GM21447 (cell line): ENCODE results near the gene GGNBP2.
"Not testable (repeated sequence)": the region's sequence is repeated elsewhere in the genome, so short reads cannot be mapped to it uniquely, and the experiment has no call there.

Experiments used
- ATAC-seq: cut with Tn5 transposase; IDR thresholded peaks from one replicate; pipeline ENCODE4 v1.9.1; 2021; ENCODE audit not compliant: unreplicated experiment

Gene GGNBP2

GRCh38 chr17:36544307-36545076 is at the start of gene GGNBP2:
Gene GGNBP2, plus strand, starts transcription at chr17:36544919. Its CDS starts 806 bp downstream, at chr17:36545725.
- ATAC-seq: peak; percentile 43

GRCh38 chr17:36495076-36495578 is 49.6 kb upstream of the GGNBP2 start:
- ATAC-seq: no peak

- ATAC-seq: no peak
These were observed 48.5 kb upstream of the GGNBP2 start for GRCh38 chr17:36496018-36496789.

GRCh38 chr17:36498155-36498554 is 46.6 kb upstream of the GGNBP2 start:
- no peak for ATAC-seq

GRCh38 chr17:36498560-36499300 is 46.0 kb upstream of the GGNBP2 start:
- no peak for ATAC-seq

GRCh38 chr17:36500745-36501225 is 43.9 kb upstream of the GGNBP2 start:
- ATAC-seq: no peak

- ATAC-seq: no peak
These were observed 43.4 kb upstream of the GGNBP2 start for GRCh38 chr17:36501351-36501750.

GRCh38 chr17:36501963-36502362 is 42.8 kb upstream of the GGNBP2 start:
- no peak for ATAC-seq

GRCh38 chr17:36503456-36504155 is 41.1 kb upstream of the GGNBP2 start:
- no peak for ATAC-seq

GRCh38 chr17:36504156-36504545 is 40.6 kb upstream of the GGNBP2 start:
- ATAC-seq: no peak

GRCh38 chr17:36505171-36505570 is 39.5 kb upstream of the GGNBP2 start:
- no peak for ATAC-seq

GRCh38 chr17:36506249-36506826 is 38.4 kb upstream of the GGNBP2 start:
- ATAC-seq: no peak

- ATAC-seq: no peak
These were observed 37.9 kb upstream of the GGNBP2 start for GRCh38 chr17:36506831-36507230.

GRCh38 chr17:36507266-36507665 is 37.5 kb upstream of the GGNBP2 start:
- ATAC-seq: no peak

- ATAC-seq: not testable (repeated sequence)
These were observed 36.3 kb upstream of the GGNBP2 start for GRCh38 chr17:36508439-36508838.

GRCh38 chr17:36509272-36509985 is 35.3 kb upstream of the GGNBP2 start:
- no peak for ATAC-seq

- no peak for ATAC-seq
These were observed 34.1 kb upstream of the GGNBP2 start for GRCh38 chr17:36510636-36511035.

- no peak for ATAC-seq
These were observed 33.5 kb upstream of the GGNBP2 start for GRCh38 chr17:36511216-36511615.

- ATAC-seq: no peak
These were observed 32.1 kb upstream of the GGNBP2 start for GRCh38 chr17:36512641-36513040.

GRCh38 chr17:36514856-36515255 is 29.9 kb upstream of the GGNBP2 start:
- ATAC-seq: no peak
